ENCODE data around the gene PSAP.

Gene PSAP

GRCh38 chr10:71784679-71785272 lies 66.3 kb downstream of the PSAP start:
- no peak for DNase-seq (ENCODE audit: low read depth in 2 of 2)

- no peak for DNase-seq (ENCODE audit: low read depth in 2 of 2)
These were observed 67.0 kb downstream of the PSAP start for GRCh38 chr10:71783917-71784678.

GRCh38 chr10:71782917-71783490 lies 68.0 kb downstream of the PSAP start:
- DNase-seq (ENCODE audit: low read depth in 2 of 2), result no peak

GRCh38 chr10:71782221-71782916 lies 68.7 kb downstream of the PSAP start:
- DNase-seq (ENCODE audit: low read depth in 2 of 2), result no peak

GRCh38 chr10:71780719-71781118 lies 70.3 kb downstream of the PSAP start:
- DNase-seq (ENCODE audit: low read depth in 2 of 2), result no peak

- DNase-seq (ENCODE audit: low read depth in 2 of 2), result no peak
These were observed 70.9 kb downstream of the PSAP start for GRCh38 chr10:71780156-71780555.

GRCh38 chr10:71779641-71780040 lies 71.4 kb downstream of the PSAP start:
- no peak for DNase-seq (ENCODE audit: low read depth in 2 of 2)

- DNase-seq (ENCODE audit: low read depth in 2 of 2), result no peak
These were observed 72.8 kb downstream of the PSAP start for GRCh38 chr10:71778071-71778825.

GRCh38 chr10:71777213-71777985 lies 73.7 kb downstream of the PSAP start:
- DNase-seq (ENCODE audit: low read depth in 2 of 2), result no peak

- no peak for DNase-seq (ENCODE audit: low read depth in 2 of 2)
These were observed 74.5 kb downstream of the PSAP start for GRCh38 chr10:71776481-71776925.

GRCh38 chr10:71774916-71775702 lies 75.9 kb downstream of the PSAP start:
- DNase-seq (ENCODE audit: low read depth in 2 of 2), result no peak

GRCh38 chr10:71773221-71773971 lies 77.7 kb downstream of the PSAP start, which contains the start of gene VSIR:
VSIR (minus strand) TSS chr10:71773520; CDS start chr10:71773439, 81 bp downstream.
- DNase-seq (ENCODE audit: low read depth in 2 of 2), result peak; percentile 92

- no peak for DNase-seq (ENCODE audit: low read depth in 2 of 2)
These were observed 78.2 kb downstream of the PSAP start for GRCh38 chr10:71772832-71773220.

GRCh38 chr10:71771821-71772617 lies 79.0 kb downstream of the PSAP start:
- DNase-seq (ENCODE audit: low read depth in 2 of 2), result no peak

GRCh38 chr10:71771204-71771603 lies 79.8 kb downstream of the PSAP start:
- no peak for DNase-seq (ENCODE audit: low read depth in 2 of 2)

GRCh38 chr10:71770789-71771188 lies 80.3 kb downstream of the PSAP start:
- no peak for DNase-seq (ENCODE audit: low read depth in 2 of 2)

GRCh38 chr10:71770255-71770654 lies 80.8 kb downstream of the PSAP start:
- no peak for DNase-seq (ENCODE audit: low read depth in 2 of 2)

GRCh38 chr10:71769279-71769823 lies 81.7 kb downstream of the PSAP start:
- DNase-seq (ENCODE audit: low read depth in 2 of 2), result no peak
